ENCODE results near the gene DMAC2.
"Not testable (repeated sequence)": the region's sequence is repeated elsewhere in the genome, so short reads cannot be mapped to it uniquely, and the experiment has no call there.

Gene DMAC2

DNA sequence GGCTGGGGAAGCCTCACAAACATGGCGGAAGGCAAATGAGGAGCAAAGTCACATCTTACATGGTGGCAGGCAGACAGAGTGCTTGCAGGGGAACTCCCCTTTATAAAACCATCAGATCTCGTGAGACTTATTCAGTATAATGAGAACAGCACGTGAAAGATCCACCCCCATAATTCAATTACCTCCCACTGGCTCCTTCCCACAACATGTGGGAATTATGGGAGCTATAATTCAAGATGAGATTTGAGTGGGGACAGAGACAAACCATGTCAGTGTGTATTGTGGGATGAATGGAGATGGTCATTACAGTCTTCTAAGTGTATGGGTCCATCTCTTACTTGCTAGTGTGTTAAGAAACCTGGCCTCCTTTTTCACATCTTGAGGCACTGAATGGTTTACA, 37.7 kb downstream of the DMAC2 start:
- in situ Hi-C loops (cut with MboI; ENCODE audit: low sequenced_read_pairs) = no loop called here

DNA sequence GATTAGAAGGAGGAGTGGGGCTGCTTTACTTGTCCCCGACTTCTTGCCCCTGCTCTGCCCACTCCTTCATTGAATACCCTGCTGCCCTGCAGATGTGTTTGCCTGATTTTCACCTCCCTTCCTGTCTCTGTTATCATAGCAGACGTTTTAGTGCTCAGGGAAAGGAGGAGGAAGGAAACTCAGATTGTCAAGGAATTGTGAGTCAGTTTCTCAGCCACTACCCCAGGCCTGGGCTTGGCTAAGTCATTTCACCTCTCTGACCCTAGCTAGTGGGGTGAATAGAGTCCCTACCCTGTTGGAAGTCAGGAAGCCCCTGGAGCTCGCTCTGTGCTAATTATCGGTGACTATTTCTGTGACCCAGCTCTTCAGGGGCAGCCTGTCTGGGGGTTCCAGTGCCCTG, 38.2 kb downstream of the DMAC2 start:
- in situ Hi-C loops (cut with MboI; ENCODE audit: low sequenced_read_pairs) = no loop called here

DNA sequence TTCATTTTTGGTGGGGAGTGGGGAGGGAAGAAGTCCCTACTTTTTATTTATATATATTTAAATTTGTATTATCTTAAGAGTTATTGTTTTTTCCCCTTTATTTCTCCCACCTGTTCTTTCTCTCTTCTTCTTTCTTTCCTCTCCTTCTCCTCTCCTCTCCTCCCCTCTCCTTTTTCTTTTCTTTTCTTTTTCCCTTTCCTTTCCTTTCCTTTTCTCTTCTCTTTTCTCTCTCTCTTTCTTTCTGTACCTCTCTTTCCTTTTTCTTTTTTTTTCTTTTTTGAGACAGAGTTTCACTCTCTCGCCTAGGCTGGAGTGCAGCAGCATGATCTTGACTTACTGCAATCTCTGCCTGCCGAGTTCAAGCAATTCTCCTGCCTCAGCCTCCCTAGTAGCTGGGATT, 40.2 kb downstream of the DMAC2 start:
- in situ Hi-C loops (cut with MboI; ENCODE audit: low sequenced_read_pairs) = no loop called here

DNA sequence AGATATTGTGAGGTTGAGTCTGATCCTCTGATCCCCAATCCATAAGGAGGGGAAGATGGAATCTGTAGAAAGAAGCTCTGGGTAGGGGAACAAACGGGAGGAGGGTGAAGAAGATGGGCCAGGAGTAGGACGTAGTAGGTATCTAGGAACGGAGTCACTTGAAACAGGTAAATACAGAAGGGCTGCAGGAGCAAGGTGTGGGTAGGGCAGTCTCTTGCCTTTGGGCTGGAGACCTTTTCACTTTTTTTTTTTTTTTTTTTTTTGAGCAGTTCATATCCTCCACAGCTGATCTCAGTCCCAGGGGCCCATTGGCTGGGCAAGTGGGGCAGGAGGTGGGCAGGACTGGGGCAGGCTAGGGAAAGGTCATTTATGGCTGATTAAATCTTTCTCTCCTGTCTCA, 40.6 kb downstream of the DMAC2 start:
- in situ Hi-C loops (cut with MboI; ENCODE audit: low sequenced_read_pairs) = no loop called here

DNA sequence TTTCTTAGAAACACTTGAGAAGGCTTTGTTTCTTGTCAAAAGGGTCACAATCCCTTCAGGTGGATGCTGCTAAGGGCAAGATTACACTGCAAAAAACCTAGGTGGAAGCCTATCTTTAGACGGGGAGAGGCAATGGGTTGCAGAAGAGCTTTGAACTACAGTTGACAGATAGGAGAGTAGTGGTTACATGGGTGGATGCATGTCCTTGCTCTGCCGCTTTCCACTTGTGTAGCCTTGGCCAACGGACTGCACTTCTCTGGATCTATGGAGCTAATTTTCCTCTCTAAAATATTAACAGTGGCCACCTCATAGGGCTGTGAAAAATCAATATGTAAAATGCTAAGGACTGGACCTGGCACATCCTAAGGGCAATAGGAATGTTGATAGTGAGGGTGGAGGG, 41.1 kb downstream of the DMAC2 start:
- in situ Hi-C loops (cut with MboI; ENCODE audit: low sequenced_read_pairs) = no loop called here

DNA sequence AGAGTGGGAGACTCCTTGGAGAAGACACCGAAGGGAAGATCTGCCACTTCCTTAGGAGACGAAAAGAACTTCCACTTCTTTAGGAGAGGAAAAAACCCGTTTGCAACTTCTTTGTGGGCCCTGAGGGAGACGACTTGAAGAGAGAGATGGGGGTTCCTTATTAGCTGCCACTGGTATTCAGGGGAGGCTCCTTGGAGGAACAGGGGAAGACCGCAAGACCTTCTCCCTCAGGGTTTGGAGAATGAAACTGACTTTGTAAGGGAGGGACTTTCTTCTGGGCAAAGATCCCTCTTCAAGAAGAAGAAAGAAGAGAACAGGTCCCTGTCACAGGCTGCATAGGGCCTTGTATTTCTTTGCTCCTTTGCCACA, 41.7 kb downstream of the DMAC2 start:
- in situ Hi-C loops (cut with MboI; ENCODE audit: low sequenced_read_pairs) = no loop called here

DNA sequence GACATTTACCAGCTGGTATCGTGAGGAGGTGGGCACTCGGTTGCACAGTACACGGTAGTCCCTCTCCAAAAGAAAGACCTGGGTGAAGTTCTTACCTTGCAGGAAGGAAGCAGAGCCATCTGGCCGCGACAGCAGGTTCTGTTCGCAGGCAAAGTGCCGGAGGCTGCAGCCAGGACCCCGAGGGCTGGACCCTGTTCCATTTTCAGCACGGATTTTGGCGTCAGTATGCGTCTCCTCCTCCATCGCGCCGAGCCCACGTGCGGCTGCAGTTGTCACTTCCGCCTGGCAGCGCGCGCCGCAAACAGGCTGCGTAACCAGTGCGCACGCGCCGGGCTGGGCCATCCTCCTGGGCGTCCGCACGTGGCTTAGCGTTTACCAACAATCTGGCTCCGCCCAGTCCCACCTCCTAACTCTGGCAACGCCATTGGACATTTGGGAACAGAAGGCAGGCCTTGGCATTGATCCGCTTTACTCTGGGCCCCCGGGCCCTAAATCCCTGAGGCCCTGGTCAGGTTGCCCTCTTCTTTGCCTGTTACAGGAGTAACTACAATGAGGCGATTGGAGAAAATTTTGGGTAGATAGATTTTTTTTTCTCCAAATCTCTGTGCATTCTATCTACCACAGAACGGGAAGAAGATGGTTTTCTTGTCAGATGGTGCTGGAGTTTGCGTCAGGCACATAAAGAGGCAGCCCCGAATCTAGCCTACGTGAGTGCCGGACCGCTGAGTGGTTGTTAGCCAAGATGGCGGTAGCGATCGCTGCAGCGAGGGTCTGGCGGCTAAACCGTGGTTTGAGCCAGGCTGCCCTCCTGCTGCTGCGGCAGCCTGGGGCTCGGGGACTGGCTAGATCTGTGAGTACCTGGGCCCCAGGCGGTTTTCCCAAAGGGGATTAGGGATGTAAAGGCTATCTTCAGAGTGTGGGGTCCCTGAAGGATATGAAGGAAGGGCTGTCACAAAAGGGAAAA, 42.3 kb downstream of the DMAC2 start, which contains the start of the genes BCKDHA and EXOSC5:
Gene BCKDHA (plus strand): TSS at position 733 of the 964 bp plus-strand sequence. CDS start 10 bp downstream, at position 743.
Gene EXOSC5 (minus strand): TSS at position 274 of the 964 bp plus-strand sequence. CDS start 31 bp downstream, at position 243.
- in situ Hi-C loops (cut with MboI; ENCODE audit: low sequenced_read_pairs) = no loop called here

DNA sequence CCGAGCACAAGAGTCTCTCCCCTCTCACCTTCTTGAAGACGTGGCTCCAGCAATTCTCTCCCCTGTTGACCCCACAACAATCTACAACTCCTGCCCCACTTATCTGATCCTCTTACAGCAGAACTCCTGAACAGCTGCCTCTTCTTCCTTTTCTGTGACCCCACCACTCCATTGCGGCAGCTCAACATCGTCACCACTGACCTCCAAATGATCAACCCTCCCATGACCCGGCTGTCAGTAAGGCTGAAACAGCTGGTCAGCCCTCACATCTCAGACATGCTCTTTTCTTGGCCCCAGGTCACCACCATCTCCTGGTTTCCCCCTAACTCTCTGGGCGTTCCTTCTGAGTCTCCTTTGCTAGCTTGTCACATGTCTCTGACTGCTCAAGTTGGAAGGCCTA, 44.4 kb downstream of the DMAC2 start:
- in situ Hi-C loops (cut with MboI; ENCODE audit: low sequenced_read_pairs) = no loop called here

DNA sequence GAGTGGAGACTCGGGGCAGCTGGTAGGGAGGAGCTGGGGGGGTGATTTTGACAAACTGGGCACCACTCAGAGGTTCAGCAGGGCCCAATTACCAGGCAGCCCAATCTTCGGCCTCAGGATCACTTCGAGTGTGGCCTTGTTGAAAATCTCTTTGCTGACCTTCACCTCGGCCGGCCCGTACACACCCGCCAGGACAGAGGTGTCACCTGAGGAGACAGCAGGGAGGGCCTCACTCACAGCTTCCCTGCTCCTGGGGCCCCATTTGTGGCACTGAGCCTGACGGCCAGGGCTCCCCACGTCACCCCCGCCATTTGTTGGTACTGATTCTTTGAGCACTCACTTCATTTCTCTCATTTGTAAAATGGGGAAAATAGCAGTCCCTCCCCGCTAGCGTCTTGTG, 46.9 kb downstream of the DMAC2 start:
- in situ Hi-C loops (cut with MboI; ENCODE audit: low sequenced_read_pairs) = no loop called here

DNA sequence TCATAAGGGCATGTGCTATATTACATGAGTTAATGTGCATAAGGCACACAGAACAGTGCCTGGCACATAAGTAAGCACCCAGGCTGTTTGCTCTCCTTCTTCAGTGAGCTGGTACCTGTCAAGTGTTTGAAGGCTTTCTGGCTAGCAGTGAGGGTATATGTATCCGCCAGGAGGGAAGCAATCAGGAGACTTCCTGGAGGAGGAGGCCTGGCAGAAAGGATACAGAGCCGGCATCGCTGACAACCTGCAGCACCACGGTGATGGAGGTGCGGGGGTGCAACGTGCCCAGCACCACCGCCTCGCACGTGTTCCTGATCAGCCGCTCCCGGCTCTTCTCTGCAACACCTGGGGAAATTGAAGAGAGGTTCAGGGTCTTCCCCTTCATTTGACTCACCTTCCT, 48.1 kb downstream of the DMAC2 start:
- in situ Hi-C loops (cut with MboI; ENCODE audit: low sequenced_read_pairs) = no loop called here

DNA sequence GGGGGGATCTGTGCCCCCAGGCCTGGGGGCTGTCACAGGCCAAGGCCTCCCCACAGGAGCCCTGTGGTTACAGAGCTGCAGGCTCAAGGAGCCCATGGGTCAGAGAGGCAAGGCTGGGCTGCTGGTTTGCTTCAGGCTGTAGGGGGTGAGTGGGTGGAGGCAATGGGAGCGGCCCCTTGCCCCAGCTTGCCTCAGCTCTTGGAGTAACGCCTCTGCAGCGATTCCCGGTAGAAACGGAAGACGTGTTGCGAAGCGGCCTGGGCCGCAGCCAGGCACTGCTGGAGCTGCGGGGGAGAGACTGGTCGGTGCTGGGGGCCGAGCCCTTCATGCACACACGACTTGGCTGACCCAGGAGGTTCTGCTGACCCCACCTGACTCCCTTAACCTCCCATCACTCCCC, 53.3 kb downstream of the DMAC2 start:
- in situ Hi-C loops (cut with MboI; ENCODE audit: low sequenced_read_pairs) = no loop called here

DNA sequence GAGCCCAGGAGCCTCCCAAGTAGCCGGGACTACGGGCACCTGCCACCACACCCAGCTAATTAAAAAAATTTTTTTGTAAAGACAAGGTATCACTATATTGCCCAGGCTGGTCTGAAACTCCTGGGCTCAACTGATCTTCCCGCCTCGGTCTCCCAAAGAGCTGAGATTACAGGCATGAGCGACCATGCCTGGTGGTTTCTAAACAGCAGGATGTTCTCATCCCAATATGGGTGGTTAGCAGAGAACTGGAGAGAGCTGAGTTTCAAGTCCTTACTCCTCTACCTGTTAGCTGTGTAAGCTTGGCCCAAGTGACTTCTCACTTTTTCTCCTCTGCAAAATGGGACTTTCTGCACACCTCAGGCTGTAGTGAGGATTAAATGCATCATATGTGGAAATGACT, 55.4 kb downstream of the DMAC2 start:
- in situ Hi-C loops (cut with MboI; ENCODE audit: low sequenced_read_pairs) = no loop called here

DNA sequence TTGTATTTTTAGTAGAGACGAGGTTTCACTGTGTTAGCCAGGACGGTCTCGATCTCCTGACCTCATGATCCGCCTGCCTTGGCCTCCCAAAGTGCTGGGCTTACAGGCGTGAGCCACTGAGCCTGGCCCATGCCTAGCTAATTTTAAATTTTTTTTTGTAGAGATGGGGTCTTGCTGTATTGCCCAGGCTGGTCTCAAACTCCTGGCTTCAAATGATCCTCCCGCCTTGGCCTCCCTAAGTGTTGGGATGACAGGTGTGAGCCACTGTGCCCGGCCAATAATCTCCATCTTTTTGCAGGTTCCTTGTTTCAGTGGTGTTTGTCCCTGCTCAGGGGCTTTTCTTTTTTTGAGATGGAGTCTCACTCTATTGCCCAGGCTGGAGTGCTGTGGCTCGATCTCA, 58.2 kb downstream of the DMAC2 start:
- in situ Hi-C loops (cut with MboI; ENCODE audit: low sequenced_read_pairs) = not testable (repeated sequence)

All from HL-60/S4 treated with phorbol 12-myristate 13-acetate at 8.2 ng/mL for 4 days and 3 days (cell line).